IMR-90 (cell line): ENCODE data around the gene NCKAP5.

Experiments
- CTCF ChIP-seq: conservative IDR thresholded peaks from 2 replicates; pipeline ENCODE4 v1.5.1; 2012; ENCODE audit warnings: mild to moderate bottlenecking, low read depth, low read length, improper control_type of control experiment
- MAFK ChIP-seq: IDR thresholded peaks from 2 replicates; pipeline ENCODE4 v1.6.1; 2012; ENCODE audit warnings: low read depth, low read length, improper control_type of control experiment
- NFE2L2 ChIP-seq: fragments of 150-350 bp; IDR thresholded peaks from 2 replicates; pipeline ENCODE4 v1.6.1; 2016; ENCODE audit warnings: low read depth, mild to moderate bottlenecking, low read length
- POLR2A ChIP-seq: IDR thresholded peaks from 2 replicates; pipeline ENCODE4 v1.6.1; 2012; ENCODE audit warnings: mild to moderate bottlenecking, low read depth, low read length
- RAD21 ChIP-seq: IDR thresholded peaks from 2 replicates; pipeline ENCODE4 v1.6.1; 2012; ENCODE audit warnings: low read length, improper control_type of control experiment
- RCOR1 ChIP-seq: IDR thresholded peaks from 2 replicates; pipeline ENCODE4 v1.6.1; 2012; ENCODE audit warnings: mild to moderate bottlenecking, low read length, improper control_type of control experiment; ENCODE audit not compliant: insufficient replicate concordance

- TF ChIP-seq CTCF (no peak), RAD21 (no peak), RCOR1 (no peak), POLR2A (no peak), NFE2L2 (no peak), MAFK (no peak)
Observed at GRCh38 chr2:133249362-133249761, 318.9 kb downstream of the NCKAP5 start.
